Esophagus muscularis mucosa (tissue), 4 donors: ENCODE data around the gene WSCD2.

Experiments
- CTCF ChIP-seq, 3 experiments: fragments of 200-600 bp in 2 of 3; fragments of 450-650 bp in 1 of 3; sonication (generic) in 2 of 3; IDR thresholded peaks; one replicate each; pipeline ENCODE4 v1.5.1; 2017 to 2019; ENCODE audit warnings: antibody characterized with exemption in 3 of 3, mild to moderate bottlenecking in 2 of 3, moderate library complexity in 1 of 3
- EP300 ChIP-seq: sonication (generic); formaldehyde crosslinking; IDR thresholded peaks from one replicate; pipeline ENCODE4 v1.6.1; 2017; ENCODE audit warnings: antibody characterized with exemption
- POLR2A ChIP-seq: fragments of 450-650 bp; IDR thresholded peaks from one replicate; pipeline ENCODE4 v1.6.1; 2017; ENCODE audit warnings: antibody characterized with exemption, moderate library complexity, mild to moderate bottlenecking, low read depth

DNA sequence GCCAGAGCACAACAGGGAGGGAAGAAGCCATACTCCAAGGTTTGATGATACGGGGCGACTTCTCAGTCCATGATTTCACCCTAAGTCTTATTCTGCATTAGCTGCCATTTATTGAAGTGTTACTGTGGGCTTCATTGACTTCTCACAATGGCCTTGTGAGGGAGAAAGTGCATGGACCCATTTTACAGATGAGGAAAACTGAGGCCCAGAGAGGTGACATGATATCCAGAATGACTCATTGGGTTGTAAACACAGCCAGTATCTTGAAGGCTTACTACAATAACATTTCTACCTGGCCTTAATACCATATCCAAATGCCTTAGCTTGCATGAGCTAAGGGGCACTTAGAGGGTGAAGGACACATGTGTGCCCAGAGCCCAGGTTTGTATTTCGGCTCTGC lies 109.4 kb downstream of the WSCD2 start:
- no peak for TF ChIP-seq CTCF (IDR thresholded peaks at IDR 0.05)
- TF ChIP-seq EP300: no peak
- no peak for TF ChIP-seq POLR2A
